Choroid plexus epithelial cell (primary cell): ENCODE results near the gene RUFY1.
"Not testable (repeated sequence)": the region's sequence is repeated elsewhere in the genome, so short reads cannot be mapped to it uniquely, and the experiment has no call there.

Experiments
- DNase-seq: peaks from one replicate; pipeline ENCODE4 v3.0.0-alpha.2; 2010; ENCODE audit warnings: low read depth
- H3K4me3 ChIP-seq: 2 replicates; pipeline ENCODE4 v1.5.1; 2011; ENCODE audit warnings: low read depth, mild to moderate bottlenecking, control low read depth, low read length, moderate library complexity

Gene RUFY1

DNA sequence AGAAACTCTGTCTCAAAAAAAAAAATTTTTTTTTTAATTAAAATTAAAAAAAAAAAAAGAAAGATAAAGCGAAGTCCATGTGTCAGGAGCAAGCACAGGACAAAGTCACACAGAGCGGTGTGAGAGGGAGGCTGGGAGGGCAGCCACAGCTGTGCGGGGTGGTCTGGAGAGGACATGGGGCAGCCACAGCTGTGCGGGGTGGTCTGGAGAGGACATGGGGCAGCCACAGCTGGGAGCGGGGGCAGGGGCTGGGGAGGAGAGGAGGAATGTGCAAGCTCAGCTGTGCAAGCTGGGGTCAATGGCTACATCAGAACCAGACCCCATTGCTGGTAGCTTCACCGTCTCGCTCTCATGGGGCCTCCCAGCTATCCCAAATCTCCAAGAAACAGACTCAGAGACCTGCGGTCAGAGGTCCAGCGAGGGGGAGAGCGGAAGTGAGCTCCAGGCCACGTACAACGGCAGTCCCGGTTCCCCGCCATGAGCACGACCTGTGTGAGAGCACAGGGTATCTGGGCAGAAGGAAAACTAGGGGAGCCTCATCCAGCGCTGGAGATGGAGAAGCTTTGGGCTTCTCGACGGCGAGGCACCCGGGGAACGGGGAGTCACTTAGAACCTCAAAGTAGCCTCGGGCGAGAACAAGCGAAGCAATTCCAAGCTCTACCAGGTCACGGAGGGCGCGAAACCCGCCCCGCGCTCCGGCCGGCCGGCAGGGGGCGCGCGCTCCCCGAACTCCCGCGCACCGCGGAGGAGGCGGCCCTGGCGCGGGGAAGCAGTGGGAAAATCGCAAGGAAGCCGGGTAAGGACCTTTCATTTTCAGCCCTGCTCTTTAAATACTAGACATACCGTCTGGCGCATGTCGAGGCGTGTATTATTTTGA is 107.2 kb downstream of the RUFY1 start:
- peak overlapping the region; percentile 34 for H3K4me3 ChIP-seq

GRCh38 chr5:179658179-179658856 is 108.0 kb downstream of the RUFY1 start:
- peak; percentile 54 for DNase-seq
- peak overlapping the region; percentile 49 for H3K4me3 ChIP-seq

More for the DNA sequence above, 107.2 kb downstream of the RUFY1 start:
- not testable (repeated sequence) for DNase-seq
